SU-DHL-6 (cell line): ENCODE results near the gene WFIKKN2.

ENCODE experiments used
- H2AFZ ChIP-seq: fragments of 200-600 bp; sonication (generic); 2 replicates; pipeline ENCODE4 v1.6.1; 2014; ENCODE audit warnings: low read depth, mild to moderate bottlenecking, moderate library complexity, mixed read lengths, antibody characterized with exemption, low read length; ENCODE audit not compliant: severe bottlenecking
- H3F3A ChIP-seq: fragments of 200-600 bp; shearing (Covaris generic); 2 replicates; pipeline ENCODE4 v1.6.0; 2016; ENCODE audit warnings: antibody characterized with exemption, mild to moderate bottlenecking; ENCODE audit not compliant: insufficient read depth
- H3K27ac ChIP-seq: fragments of 200-600 bp; sonication (generic); 2 replicates; pipeline ENCODE4 v1.5.1; 2016; ENCODE audit warnings: low read depth, mild to moderate bottlenecking, low read length, moderate library complexity, mixed read lengths
- H3K27me3 ChIP-seq: fragments of 200-600 bp; sonication (generic), shearing (Covaris generic); 2 replicates; pipeline ENCODE4 v1.6.0; 2014; ENCODE audit warnings: mild to moderate bottlenecking, low read length
- H3K36me3 ChIP-seq: fragments of 200-600 bp; sonication (generic); 2 replicates; pipeline ENCODE4 v1.6.1; 2014; ENCODE audit warnings: mild to moderate bottlenecking, low read length, mixed read lengths
- H3K4me2 ChIP-seq: fragments of 300-600, 200-600 bp; shearing (Covaris generic), sonication (generic); 2 replicates; pipeline ENCODE4 v1.6.0; 2014; ENCODE audit warnings: low read length, low read depth, mild to moderate bottlenecking; ENCODE audit not compliant: poor library complexity, severe bottlenecking
- H3K4me3 ChIP-seq: fragments of 200-600 bp; sonication (generic); 2 replicates; pipeline ENCODE4 v1.5.1; 2014; ENCODE audit warnings: antibody characterized with exemption, low read length, mild to moderate bottlenecking, mixed read lengths; ENCODE audit not compliant: insufficient read depth, poor library complexity, severe bottlenecking
- H3K79me2 ChIP-seq: fragments of 200-600 bp; sonication (generic); 2 replicates; pipeline ENCODE4 v1.6.1; 2014; ENCODE audit warnings: mild to moderate bottlenecking, low read length, moderate library complexity; ENCODE audit not compliant: insufficient read depth
- H3K9ac ChIP-seq: fragments of 200-600 bp; sonication (generic); 2 replicates; pipeline ENCODE4 v1.7.0; 2014; ENCODE audit warnings: mild to moderate bottlenecking, low read length
- H3K9me2 ChIP-seq: fragments of 200-600 bp; sonication (generic); replicated peaks from 2 replicates; pipeline ENCODE4 v1.6.1; 2014; ENCODE audit warnings: low read length; ENCODE audit not compliant: insufficient read depth
- H3K9me3 ChIP-seq: fragments of 200-600 bp; sonication (generic); 2 replicates; pipeline ENCODE4 v1.6.1; 2014; ENCODE audit warnings: low read length, mixed read lengths; ENCODE audit not compliant: insufficient read depth
- H4K20me1 ChIP-seq: fragments of 200-600 bp; sonication (generic); 2 replicates; pipeline ENCODE4 v1.6.1; 2014; ENCODE audit warnings: low read depth, mild to moderate bottlenecking, antibody characterized with exemption, low read length, moderate library complexity, mixed read lengths
- EZH2phosphoT487 ChIP-seq: fragments of 200-600 bp; sonication (generic), shearing (Covaris generic); conservative IDR thresholded peaks from 2 replicates; pipeline ENCODE4 v1.6.1; 2018; ENCODE audit warnings: mild to moderate bottlenecking, antibody characterized with exemption, low read length, moderate library complexity, mixed read lengths
- TF ChIP-seq, protein P1 (sequence below): fragments of 200-600 bp; sonication (generic); IDR thresholded peaks from one replicate; pipeline ENCODE4 v1.5.1; 2017; ENCODE audit warnings: antibody characterized with exemption, mild to moderate bottlenecking, low read length, moderate library complexity; ENCODE audit not compliant: insufficient read depth, poor library complexity, severe bottlenecking

WFIKKN2 gene

GRCh38 chr17:50884439-50885311 lies 49.3 kb downstream of the WFIKKN2 start:
- TF ChIP-seq EZH2phosphoT487, result no peak
- TF ChIP-seq, protein P1, sequence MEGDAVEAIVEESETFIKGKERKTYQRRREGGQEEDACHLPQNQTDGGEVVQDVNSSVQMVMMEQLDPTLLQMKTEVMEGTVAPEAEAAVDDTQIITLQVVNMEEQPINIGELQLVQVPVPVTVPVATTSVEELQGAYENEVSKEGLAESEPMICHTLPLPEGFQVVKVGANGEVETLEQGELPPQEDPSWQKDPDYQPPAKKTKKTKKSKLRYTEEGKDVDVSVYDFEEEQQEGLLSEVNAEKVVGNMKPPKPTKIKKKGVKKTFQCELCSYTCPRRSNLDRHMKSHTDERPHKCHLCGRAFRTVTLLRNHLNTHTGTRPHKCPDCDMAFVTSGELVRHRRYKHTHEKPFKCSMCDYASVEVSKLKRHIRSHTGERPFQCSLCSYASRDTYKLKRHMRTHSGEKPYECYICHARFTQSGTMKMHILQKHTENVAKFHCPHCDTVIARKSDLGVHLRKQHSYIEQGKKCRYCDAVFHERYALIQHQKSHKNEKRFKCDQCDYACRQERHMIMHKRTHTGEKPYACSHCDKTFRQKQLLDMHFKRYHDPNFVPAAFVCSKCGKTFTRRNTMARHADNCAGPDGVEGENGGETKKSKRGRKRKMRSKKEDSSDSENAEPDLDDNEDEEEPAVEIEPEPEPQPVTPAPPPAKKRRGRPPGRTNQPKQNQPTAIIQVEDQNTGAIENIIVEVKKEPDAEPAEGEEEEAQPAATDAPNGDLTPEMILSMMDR, result no peak
- no peaks in the 10 kb centered on the region for H3K27me3 ChIP-seq
- no peaks in the 10 kb centered on the region for H3K36me3 ChIP-seq
- H3K9me3 ChIP-seq, result no peaks in the 10 kb centered on the region; the same call in 1 of the 2 replicates
- no peak overlapping the region for H3K27ac ChIP-seq
- H3K4me2 ChIP-seq, result no peak overlapping the region
- H3K79me2 ChIP-seq, result no peaks in the 10 kb centered on the region
- no peak overlapping the region for H2AFZ ChIP-seq
- H3K4me3 ChIP-seq, result no peak overlapping the region
- no peaks in the 10 kb centered on the region for H3K9me2 ChIP-seq
- no peak overlapping the region for H3K9ac ChIP-seq
- no peaks in the 10 kb centered on the region for H3F3A ChIP-seq
- H4K20me1 ChIP-seq, result no peaks in the 10 kb centered on the region

DNA sequence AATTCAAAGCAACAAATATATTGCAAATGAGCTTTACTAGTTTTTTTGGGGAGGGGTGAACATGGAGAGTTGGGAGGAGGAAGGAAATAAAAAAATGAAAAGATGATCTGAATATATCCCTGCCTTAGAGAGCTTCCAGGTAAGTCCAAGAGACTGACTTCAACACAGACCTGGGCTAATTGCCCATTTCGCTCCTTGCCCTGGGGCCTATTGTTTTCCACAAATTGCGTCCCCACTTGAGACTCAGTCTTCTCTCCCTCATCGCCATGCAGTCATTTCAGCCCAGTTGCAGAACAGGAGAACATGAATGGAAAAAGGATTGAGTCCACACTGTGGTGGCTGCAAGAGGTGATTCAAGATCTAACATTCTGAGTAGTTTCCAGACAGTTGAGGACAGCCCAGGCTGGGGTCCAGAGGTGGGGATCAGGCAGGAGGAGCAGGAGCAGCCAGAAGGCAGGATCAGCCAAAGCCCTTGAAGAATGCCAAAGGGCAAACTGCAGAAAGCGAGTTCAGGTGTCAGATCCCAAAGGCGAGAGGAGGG lies 52.4 kb downstream of the WFIKKN2 start:
- Histone ChIP-seq H3K9ac (no peak overlapping the region), H4K20me1 (no peaks in the 10 kb centered on the region), H3K27me3 (no peaks in the 10 kb centered on the region), H3F3A (no peaks in the 10 kb centered on the region), H3K79me2 (no peaks in the 10 kb centered on the region), H3K27ac (no peak overlapping the region), H3K36me3 (no peaks in the 10 kb centered on the region), H3K9me3 (no peaks in the 10 kb centered on the region), H3K4me2 (no peak overlapping the region), H2AFZ (no peak overlapping the region), H3K9me2 (no peaks in the 10 kb centered on the region), H3K4me3 (no peak overlapping the region)
- no peak for TF ChIP-seq EZH2phosphoT487
- TF ChIP-seq, protein P1, result no peak

GRCh38 chr17:50889528-50890118 lies 54.2 kb downstream of the WFIKKN2 start:
- no peak overlapping the region for H2AFZ ChIP-seq
- no peak for TF ChIP-seq EZH2phosphoT487
- TF ChIP-seq, protein P1, result no peak
- H3K4me2 ChIP-seq, result no peak overlapping the region
- no peaks in the 10 kb centered on the region for H3K79me2 ChIP-seq
- no peaks in the 10 kb centered on the region for H3K36me3 ChIP-seq
- H3K27ac ChIP-seq, result no peak overlapping the region
- no peak overlapping the region for H3K9ac ChIP-seq
- H3K9me3 ChIP-seq, result no peaks in the 10 kb centered on the region
- H3K4me3 ChIP-seq, result no peak overlapping the region
- H3F3A ChIP-seq, result no peaks in the 10 kb centered on the region
- H4K20me1 ChIP-seq, result no peaks in the 10 kb centered on the region
- no peaks in the 10 kb centered on the region for H3K27me3 ChIP-seq
- no peaks in the 10 kb centered on the region for H3K9me2 ChIP-seq
